CD4-positive, alpha-beta T cell treated with Interleukin-10 for 1 hour (primary cell): ENCODE data around the gene CPNE1.
"Not testable (repeated sequence)": the region's sequence is repeated elsewhere in the genome, so short reads cannot be mapped to it uniquely, and the experiment has no call there.

ENCODE experiments used
- DNase-seq: peaks from one replicate; pipeline ENCODE4 v3.0.0-alpha.2; 2020

Gene CPNE1

GRCh38 chr20:35664466-35665206 is at the start of gene CPNE1, which contains the start of gene RBM12:
TSS of gene CPNE1 (minus strand) at chr20:35664900. CDS start at chr20:35632923, 31,977 bp downstream.
TSS of gene RBM12 (minus strand) at chr20:35664900. CDS start at chr20:35655322, 9,578 bp downstream.
- peak; percentile 95 for DNase-seq

- DNase-seq = no peak
These were observed 49.4 kb upstream of the CPNE1 start for GRCh38 chr20:35714127-35714526.

GRCh38 chr20:35713120-35713519 is 48.4 kb upstream of the CPNE1 start:
- DNase-seq = not testable (repeated sequence)

- no peak for DNase-seq
These were observed 47.0 kb upstream of the CPNE1 start for GRCh38 chr20:35711588-35712209.

DNA sequence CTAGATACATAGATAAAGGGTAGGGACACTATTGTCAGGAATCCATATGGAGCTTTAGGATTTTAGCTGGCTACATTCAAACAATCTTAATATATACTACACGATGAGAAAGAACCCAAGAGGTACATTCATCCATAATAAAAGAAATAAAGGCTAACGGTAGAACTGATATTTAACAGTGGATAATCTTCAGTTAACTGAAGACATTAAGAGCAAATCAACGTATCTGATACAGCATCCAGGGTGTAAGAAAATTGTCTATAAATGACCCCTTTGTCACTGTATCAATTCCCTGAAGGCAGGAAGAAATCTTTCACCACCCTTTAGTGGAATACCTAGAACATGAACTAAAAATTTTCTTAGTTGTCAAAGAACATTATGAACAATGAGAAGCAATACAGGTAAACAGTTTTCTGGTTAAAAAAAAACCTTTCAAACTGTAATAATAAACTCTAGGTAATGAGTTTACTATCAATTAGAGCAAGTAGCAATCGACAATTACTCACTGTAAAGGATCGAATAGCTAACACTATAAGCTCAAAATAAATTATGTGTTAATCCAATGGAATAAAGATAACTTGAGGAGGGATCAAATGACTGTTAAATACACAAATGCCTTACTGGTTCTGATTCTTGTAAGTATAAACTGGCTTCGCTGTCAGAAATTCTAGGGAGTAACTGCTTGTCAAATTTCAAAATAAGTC is 46.3 kb upstream of the CPNE1 start:
- DNase-seq = no peak

- DNase-seq = no peak
These were observed 45.3 kb upstream of the CPNE1 start for GRCh38 chr20:35710039-35710438.

DNA sequence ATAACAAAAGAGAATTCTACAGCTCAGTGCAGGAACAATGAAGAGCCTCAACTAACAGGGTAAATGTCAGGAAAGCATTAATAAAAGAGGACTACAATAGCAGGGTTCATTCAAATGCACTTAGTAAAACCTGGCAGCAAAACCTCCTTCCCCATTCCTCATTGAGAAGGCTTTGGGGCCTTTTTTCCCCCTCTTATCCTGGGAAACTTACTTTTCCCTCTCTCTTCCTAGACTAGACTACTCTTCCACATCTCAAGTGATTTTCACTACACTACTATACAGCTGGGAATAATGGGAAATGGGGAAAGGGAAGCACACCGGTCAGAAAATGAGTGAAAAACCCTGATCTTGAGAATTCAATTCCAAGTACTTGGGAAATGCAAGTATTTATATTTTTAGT is 44.6 kb upstream of the CPNE1 start:
- DNase-seq = no peak

DNA sequence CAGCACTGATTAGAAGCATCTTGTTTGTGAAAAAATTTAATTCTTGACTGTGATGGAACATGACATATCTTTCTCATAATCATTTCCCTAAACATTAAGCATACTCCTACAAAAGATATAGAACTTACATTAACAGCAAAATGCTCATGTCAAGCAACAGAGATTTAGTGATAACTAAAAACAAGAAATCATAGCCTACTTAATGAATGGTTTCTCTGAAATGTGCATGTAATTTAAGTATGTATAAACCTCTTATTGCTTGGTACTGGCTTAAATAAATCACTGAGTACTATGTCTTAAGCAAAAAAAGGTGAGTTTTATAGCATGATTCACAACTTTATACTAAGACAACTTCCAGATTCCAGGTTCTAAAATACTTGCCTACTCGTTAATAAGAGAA is 43.8 kb upstream of the CPNE1 start:
- DNase-seq = no peak

- DNase-seq = not testable (repeated sequence)
These were observed 42.2 kb upstream of the CPNE1 start for GRCh38 chr20:35706591-35707529.

GRCh38 chr20:35705894-35706293 is 41.2 kb upstream of the CPNE1 start:
- not testable (repeated sequence) for DNase-seq

- DNase-seq = no peak
These were observed 40.0 kb upstream of the CPNE1 start for GRCh38 chr20:35704514-35705261.

GRCh38 chr20:35702824-35703695 is 38.4 kb upstream of the CPNE1 start:
- DNase-seq = no peak

- no peak for DNase-seq
These were observed 37.5 kb upstream of the CPNE1 start for GRCh38 chr20:35702051-35702823.

GRCh38 chr20:35700625-35701148 is 36.0 kb upstream of the CPNE1 start:
- no peak for DNase-seq

DNA sequence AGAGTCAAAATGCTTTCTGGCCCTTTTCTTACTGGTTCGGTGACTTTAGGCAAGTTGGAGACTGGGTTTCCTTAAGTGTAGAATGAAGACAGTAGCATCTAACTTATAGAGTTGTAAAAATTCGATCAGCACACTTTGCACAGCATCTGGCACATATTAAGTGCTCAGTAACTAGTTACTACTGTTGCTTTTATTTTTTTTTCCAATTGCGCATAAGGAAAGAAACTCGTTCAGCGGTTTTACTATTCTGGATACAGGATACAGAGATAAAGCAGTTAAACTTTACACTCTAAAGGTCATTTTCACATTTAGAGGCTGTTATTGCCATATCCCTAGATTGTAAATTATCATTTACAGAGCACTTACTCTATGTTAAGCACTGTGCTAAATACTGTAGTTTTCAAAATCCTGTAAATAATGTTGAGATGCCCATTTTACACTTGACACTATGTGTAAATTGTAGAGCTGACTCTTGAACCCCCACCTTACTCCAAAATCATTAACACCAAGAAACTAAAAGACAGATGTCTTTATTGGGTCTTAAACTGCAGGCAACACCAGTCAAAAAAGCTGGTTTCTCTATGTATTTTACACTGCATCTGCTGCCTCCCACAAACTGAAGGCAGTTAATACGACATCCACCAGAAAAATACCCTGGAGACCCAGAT is 35.4 kb upstream of the CPNE1 start:
- DNase-seq = no peak

GRCh38 chr20:35699127-35699956 is 34.6 kb upstream of the CPNE1 start, which contains the start of the genes NFS1 and ROMO1:
TSS of gene NFS1 (minus strand) at chr20:35699352. CDS start at chr20:35699288, 64 bp downstream.
TSS of gene ROMO1 (plus strand) at chr20:35699405. CDS start at chr20:35699633, 228 bp downstream.
- peak; percentile 90 for DNase-seq

DNA sequence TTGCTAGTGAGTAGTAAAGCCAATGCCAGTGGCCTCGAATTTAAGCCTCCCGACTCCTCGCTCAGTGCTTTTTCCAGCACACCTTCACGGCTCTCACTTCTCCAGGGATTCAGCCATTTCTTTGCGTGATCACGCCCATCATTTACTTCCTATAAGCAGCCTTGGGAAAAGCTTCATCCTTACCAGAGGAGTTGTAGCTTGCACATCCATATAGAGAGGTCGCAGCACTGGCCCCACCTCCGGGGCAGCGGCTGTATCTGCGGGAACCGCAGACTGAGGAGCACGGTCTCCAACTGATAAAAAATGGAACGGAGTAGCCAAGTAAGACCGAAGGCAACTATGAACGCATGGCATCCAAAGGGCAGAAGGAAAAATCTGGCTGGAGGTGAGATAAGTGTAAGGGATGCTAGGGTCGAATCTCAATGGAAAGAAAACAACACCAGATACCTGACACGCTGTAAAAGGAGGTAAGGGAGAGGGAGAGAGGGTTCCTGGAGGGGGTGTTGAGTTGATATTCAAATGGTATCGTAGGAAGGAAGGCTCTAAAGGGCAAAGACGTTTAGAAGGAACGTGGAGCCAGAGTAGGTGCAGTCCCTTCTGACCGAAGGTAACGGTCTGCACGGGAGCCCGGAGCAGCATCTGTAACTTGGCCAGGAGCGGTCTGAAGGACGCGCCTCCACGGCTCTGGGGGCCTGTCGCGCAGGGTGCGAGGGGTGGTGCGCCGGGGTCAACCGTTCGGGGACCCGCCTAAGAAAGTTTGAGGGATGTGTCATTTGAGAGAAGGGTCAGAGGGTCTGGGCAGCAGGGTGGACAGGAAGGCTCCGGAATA is 33.8 kb upstream of the CPNE1 start:
- no peak for DNase-seq
